ENCODE results near the gene TICRR. TPM values are rescaled to one million over a fixed set of nuclear protein-coding genes. Genes with fewer than 3 reads are reported as not detected.

Gene TICRR
- total and polyA plus RNA-seq, 2 of the 8 experiments (the other 6 are each of a cell fraction or from before 2014, with no cell fraction given), result 13.1 to 34.8 TPM

DNA sequence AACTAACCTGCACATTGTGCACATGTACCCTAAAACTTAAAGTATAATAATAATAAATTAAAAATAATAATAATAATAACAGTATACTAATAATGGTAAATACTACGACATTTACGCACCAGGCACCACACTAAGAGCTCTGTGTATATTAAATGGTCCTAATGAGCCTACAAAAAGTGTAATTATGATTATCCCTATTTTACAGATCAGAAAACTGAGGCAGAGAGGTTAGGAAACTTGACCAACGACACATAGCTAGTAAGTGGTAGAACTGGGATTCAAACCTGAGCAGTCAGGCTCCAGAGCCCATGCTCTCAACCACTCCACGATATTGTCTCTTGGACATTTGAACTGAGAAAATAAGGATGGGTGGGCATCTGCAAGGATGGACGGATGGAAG, 65.0 kb downstream of the TICRR start:
- DNase-seq (ENCODE audit: low read depth in 1 of 2, low spot score in 2 of 2), result no peak
- TF ChIP-seq EZH2 (IDR thresholded peaks at IDR 0.05; ENCODE audit: low read depth, low read length, severe bottlenecking), result no peak
- TF ChIP-seq JUND (IDR thresholded peaks at IDR 0.05; ENCODE audit: low read length), result no peak
- 90% methylated on average over 5 of the region's 5 CpGs; no CpG with 5 or more reads in 1 of the 2 experiments for WGBS, 2 experiments (ENCODE audit: extremely low coverage in 1 of 2, insufficient coverage in 1 of 2, insufficient read length in 1 of 2, insufficient replicate concordance in 2 of 2, low coverage in 1 of 2, low lambda C conversion rate in 2 of 2, missing lambda C conversion rate in 1 of 2)
- CTCF ChIA-PET (ENCODE audit: partially characterized antibody), result no interaction called here
- H3K4me2 ChIP-seq (ENCODE audit: insufficient read depth in 1 of 2, low read depth in 2 of 2, low read length in 2 of 2), result no peak overlapping the region
- no peak overlapping the region for H4K91ac ChIP-seq (replicated peaks; ENCODE audit: insufficient read length, low read length)
- no peak overlapping the region for H2BK5ac ChIP-seq (ENCODE audit: low read depth, low read length)
- no peak for FAIRE-seq
- no peak overlapping the region for H3K27ac ChIP-seq (ENCODE audit: low read depth, low read length)
- no peak overlapping the region for H3K4me3 ChIP-seq (ENCODE audit: extremely low read depth in 1 of 4, insufficient read depth in 2 of 4, low read depth in 3 of 4, low read length in 4 of 4)
- H3K36me3 ChIP-seq (ENCODE audit: control insufficient read depth in 2 of 4, insufficient read depth in 4 of 4, low read length in 3 of 4), result peaks cover 0 to 28% (median 8%) of the 10 kb centered on the region in 4 experiments; a peak in 5 of 8 replicates
- H3K23me2 ChIP-seq (ENCODE audit: low read depth, low read length), result no peaks in the 10 kb centered on the region
- no peak overlapping the region for H2AK5ac ChIP-seq (ENCODE audit: low read depth, low read length)
- H3K9ac ChIP-seq (replicated peaks in 1 of 4; ENCODE audit: extremely low read depth in 1 of 4, low read depth in 3 of 4, low read length in 3 of 4), result no peak overlapping the region
- no peak overlapping the region for H2BK20ac ChIP-seq (ENCODE audit: low read length)
- H2AFZ ChIP-seq (ENCODE audit: low read length), result no peak overlapping the region
- H3K9me3 ChIP-seq (ENCODE audit: insufficient read depth in 2 of 2, low read depth in 1 of 2, low read length in 1 of 2), result peaks cover 0 to 4% of the 10 kb centered on the region in 2 experiments; a peak in 2 of 4 replicates
- no peak overlapping the region for H3K14ac ChIP-seq (ENCODE audit: insufficient read length)
- H4K8ac ChIP-seq (ENCODE audit: extremely low read depth, insufficient read depth, low read length), result no peak overlapping the region
- no peaks in the 10 kb centered on the region for H3K79me1 ChIP-seq (ENCODE audit: low read depth, low read length)
- no peak overlapping the region for H2BK120ac ChIP-seq (replicated peaks; ENCODE audit: low read depth, low read length)
- H3K4me1 ChIP-seq (replicated peaks in 1 of 4; ENCODE audit: control insufficient read depth in 3 of 4, insufficient read depth in 4 of 4, low read length in 3 of 4), result no peaks in the 10 kb centered on the region
- no peak overlapping the region for H4K5ac ChIP-seq (ENCODE audit: insufficient read length, low read depth, low read length)
- H4K20me1 ChIP-seq (replicated peaks in 1 of 2; ENCODE audit: control insufficient read depth in 1 of 2, insufficient read depth in 2 of 2, low read length in 2 of 2), result peaks cover 0 to 2% of the 10 kb centered on the region in 2 experiments
- H3K23ac ChIP-seq (ENCODE audit: insufficient read length), result no peak overlapping the region
- no peak overlapping the region for H3K56ac ChIP-seq (replicated peaks; ENCODE audit: insufficient read length, low read depth, low read length)
- H2BK15ac ChIP-seq (ENCODE audit: low read length), result no peak overlapping the region
- no peak overlapping the region for H2BK12ac ChIP-seq (ENCODE audit: low read depth, low read length)
- no peaks in the 10 kb centered on the region for H3K79me2 ChIP-seq (ENCODE audit: control insufficient read depth in 1 of 2, insufficient read depth in 2 of 2, low read length in 2 of 2)
- H3K4ac ChIP-seq (replicated peaks; ENCODE audit: insufficient read length, low read depth, low read length), result no peak overlapping the region
- no peak overlapping the region for H3K18ac ChIP-seq (ENCODE audit: extremely low read depth, low read length)
- no peaks in the 10 kb centered on the region for H3K27me3 ChIP-seq (replicated peaks in 1 of 4; ENCODE audit: control insufficient read depth in 3 of 4, extremely low read depth in 1 of 4, insufficient read depth in 3 of 4, low read length in 3 of 4)
- POLR2A ChIA-PET (ENCODE audit: partially characterized antibody), result no interaction called here
